Activated naive CD4-positive, alpha-beta T cell treated with anti-CD3 and anti-CD28 coated beads for 36 hours (primary cell): ENCODE measurements around the gene KCTD6. TPM values are rescaled to one million over a fixed set of nuclear protein-coding genes. Genes with fewer than 3 reads are reported as not detected.
"Not testable (repeated sequence)": the region's sequence is repeated elsewhere in the genome, so short reads cannot be mapped to it uniquely, and the experiment has no call there.

ENCODE experiments used
- CTCF ChIA-PET: fragments of 350-600 bp; sonication (Branson Sonifier 250); formaldehyde crosslinking; loops from one replicate; lab custom pipeline; 2021; ENCODE audit warnings: antibody characterized with exemption; lab: Charles Lee
- DNase-seq: peaks from one replicate; pipeline ENCODE4 v3.0.0-alpha.2; 2020
- H3K27ac Mint-ChIP-seq: one replicate; pipeline ENCODE4 v1.8.0; 2021; ENCODE audit warnings: mild to moderate bottlenecking, mixed read lengths
- H3K27me3 Mint-ChIP-seq: one replicate; pipeline ENCODE4 v1.8.0; 2021; ENCODE audit warnings: low read depth, mixed read lengths
- H3K36me3 Mint-ChIP-seq: one replicate; pipeline ENCODE4 v1.8.0; 2021; ENCODE audit warnings: low read depth, mixed read lengths
- H3K4me1 Mint-ChIP-seq: one replicate; pipeline ENCODE4 v1.8.0; 2021; ENCODE audit warnings: low read depth, mixed read lengths
- H3K4me3 Mint-ChIP-seq: one replicate; pipeline ENCODE4 v1.8.0; 2021; ENCODE audit warnings: mild to moderate bottlenecking, moderate library complexity, mixed read lengths
- H3K9me3 Mint-ChIP-seq: one replicate; pipeline ENCODE4 v1.8.0; 2021; ENCODE audit warnings: mixed read lengths
- intact Hi-C: fragments of 100-400 bp; cut with micrococcal nuclease; formaldehyde crosslinking; loops from one replicate; pipeline ENCODE4 v1.15.1; 2023
- total RNA-seq, 2 experiments: library from RNA; stranded (reverse); gene quantifications; one replicate each; pipeline ENCODE4 v1.2.3, GENCODE V29; 2021

KCTD6 gene
- total RNA-seq, 2 experiments from 2014 or later: 8.4 to 9.9 TPM

GRCh38 chr3:58514405-58514804 lies 22.5 kb downstream of the KCTD6 start:
- no peaks in the 10 kb centered on the region for H3K4me1 Mint-ChIP-seq
- CTCF ChIA-PET: no interaction called here
- no peak overlapping the region for H3K4me3 Mint-ChIP-seq
- no peaks in the 10 kb centered on the region for H3K27me3 Mint-ChIP-seq
- no peaks in the 10 kb centered on the region for H3K36me3 Mint-ChIP-seq
- H3K27ac Mint-ChIP-seq: no peak overlapping the region
- no peaks in the 10 kb centered on the region for H3K9me3 Mint-ChIP-seq
- intact Hi-C loops: no loop called here
- DNase-seq: no peak

GRCh38 chr3:58518291-58518789 lies 26.4 kb downstream of the KCTD6 start:
- H3K4me1 Mint-ChIP-seq: no peaks in the 10 kb centered on the region
- no peaks in the 10 kb centered on the region for H3K9me3 Mint-ChIP-seq
- no peak overlapping the region for H3K4me3 Mint-ChIP-seq
- intact Hi-C loops: no loop called here
- H3K27me3 Mint-ChIP-seq: no peaks in the 10 kb centered on the region
- H3K27ac Mint-ChIP-seq: no peak overlapping the region
- H3K36me3 Mint-ChIP-seq: no peaks in the 10 kb centered on the region
- no peak for DNase-seq
- CTCF ChIA-PET: interaction anchor here (2.7 kb wide), 1 partner anchor 14 kb away, joined by 15 read pairs; no protein-coding TSS in a partner anchor

DNA sequence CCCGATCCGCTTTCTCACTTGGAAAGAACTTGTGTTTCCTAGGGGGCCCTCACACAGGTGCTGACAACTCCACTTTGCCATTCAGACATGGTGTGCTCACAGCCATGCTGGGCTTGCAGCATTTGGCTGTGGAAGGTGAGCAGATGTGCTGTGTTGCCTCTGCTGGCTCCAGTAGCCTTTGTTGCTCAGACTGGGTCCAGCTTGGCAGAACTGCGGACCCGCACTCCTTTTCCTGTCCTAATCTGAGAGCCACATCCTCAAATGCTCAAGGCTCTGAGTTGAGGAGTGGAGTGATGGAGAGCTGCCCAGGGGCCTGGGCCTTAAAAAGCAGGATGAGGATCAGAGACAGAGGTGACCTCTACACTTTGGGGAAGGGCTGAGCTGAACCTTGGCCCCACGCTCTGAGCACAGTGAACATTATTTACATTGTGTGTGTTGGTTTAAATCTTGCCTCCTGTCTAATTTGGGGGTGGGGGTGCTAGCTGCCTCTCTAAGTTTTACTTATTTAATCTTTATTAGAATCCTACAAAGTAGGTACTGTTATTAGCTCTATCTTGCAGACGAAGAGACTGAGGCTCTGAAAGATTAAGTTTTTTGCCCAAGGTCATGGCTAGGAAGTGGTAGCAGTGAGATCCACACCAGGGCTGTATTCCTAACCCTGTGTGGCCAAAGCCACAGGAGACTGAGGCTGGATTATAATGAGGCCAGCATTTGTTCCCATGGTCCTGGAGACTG lies 27.9 kb downstream of the KCTD6 start:
- CTCF ChIA-PET: interaction anchor here (1.0 kb wide), 1 partner anchor 27 kb away, joined by 4 read pairs; no protein-coding TSS in a partner anchor
- intact Hi-C loops: no loop called here
- no peaks in the 10 kb centered on the region for H3K27me3 Mint-ChIP-seq
- DNase-seq: no peak
- H3K9me3 Mint-ChIP-seq: no peaks in the 10 kb centered on the region
- no peaks in the 10 kb centered on the region for H3K4me1 Mint-ChIP-seq
- H3K4me3 Mint-ChIP-seq: no peak overlapping the region
- no peak overlapping the region for H3K27ac Mint-ChIP-seq
- H3K36me3 Mint-ChIP-seq: no peaks in the 10 kb centered on the region

- no peaks in the 10 kb centered on the region for H3K27me3 Mint-ChIP-seq
- H3K9me3 Mint-ChIP-seq: no peaks in the 10 kb centered on the region
- H3K4me1 Mint-ChIP-seq: no peaks in the 10 kb centered on the region
- no peak for DNase-seq
- intact Hi-C loops: no loop called here
- H3K36me3 Mint-ChIP-seq: no peaks in the 10 kb centered on the region
- no peak overlapping the region for H3K27ac Mint-ChIP-seq
- CTCF ChIA-PET: interaction anchor here (1.0 kb wide), 1 partner anchor 28 kb away, joined by 4 read pairs; no protein-coding TSS in a partner anchor
- no peak overlapping the region for H3K4me3 Mint-ChIP-seq
Observed at GRCh38 chr3:58520403-58521335, 28.8 kb downstream of the KCTD6 start.

DNA sequence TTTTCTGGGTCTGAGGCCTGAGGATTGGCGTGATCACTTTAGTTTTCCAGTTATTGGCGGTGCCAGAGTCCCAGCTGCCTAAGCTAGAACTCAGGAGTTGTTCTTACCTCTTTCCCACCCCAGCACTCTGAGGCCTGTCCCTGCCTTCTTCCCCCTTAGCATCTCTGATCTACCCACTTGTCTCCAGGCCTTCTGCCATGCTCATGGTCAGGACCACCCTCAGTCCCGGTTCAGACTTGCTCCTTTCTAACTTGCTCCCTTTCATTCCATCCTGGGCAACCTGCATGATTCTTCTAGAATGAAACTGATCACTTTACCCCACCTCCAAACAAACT lies 29.4 kb downstream of the KCTD6 start:
- intact Hi-C loops: no loop called here
- Mint-ChIP-seq H3K4me3 (no peak overlapping the region), H3K4me1 (no peaks in the 10 kb centered on the region), H3K36me3 (no peaks in the 10 kb centered on the region), H3K27me3 (no peaks in the 10 kb centered on the region), H3K27ac (no peak overlapping the region), H3K9me3 (no peaks in the 10 kb centered on the region)
- no peak for DNase-seq
- CTCF ChIA-PET: interaction anchor here (1.1 to 1.3 kb wide), 2 partner anchors 12 to 30 kb away, joined by 3 to 4 read pairs; no protein-coding TSS in a partner anchor

DNA sequence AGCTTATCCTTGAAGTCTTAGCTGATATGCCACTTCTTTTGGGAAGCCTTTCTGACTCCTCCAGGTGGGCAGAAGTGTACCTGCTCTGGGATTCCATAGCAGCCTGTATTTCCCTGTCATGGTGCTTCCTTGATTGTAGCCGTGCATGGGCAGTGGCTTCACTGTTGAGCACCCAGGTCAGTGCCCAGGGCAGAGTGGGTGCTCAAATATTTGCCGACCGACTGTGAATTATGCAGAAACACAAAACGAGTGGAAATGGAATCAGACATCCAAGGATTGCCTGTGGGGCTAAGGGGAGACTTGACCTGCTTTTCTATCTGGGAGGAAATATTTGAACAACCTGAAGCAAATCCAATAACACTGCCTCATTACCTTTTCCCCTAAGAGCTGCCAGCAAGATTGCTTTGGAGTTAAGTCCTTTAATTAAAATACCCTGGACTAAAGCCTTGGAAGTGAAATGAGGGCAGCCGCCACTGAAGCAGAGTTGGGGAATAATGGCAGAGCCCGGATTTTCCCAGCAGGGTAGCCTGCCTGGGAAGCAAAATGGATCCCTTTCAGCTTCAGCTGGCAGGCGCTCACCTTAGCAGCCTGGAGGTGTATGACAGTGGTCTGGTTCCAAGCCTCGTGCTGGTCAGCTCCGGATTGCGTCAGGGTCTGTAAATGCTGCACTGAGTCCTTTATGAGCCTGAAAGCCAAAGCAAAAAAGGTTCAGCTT lies 30.2 kb downstream of the KCTD6 start:
- no peak overlapping the region for H3K4me3 Mint-ChIP-seq
- no peaks in the 10 kb centered on the region for H3K9me3 Mint-ChIP-seq
- H3K4me1 Mint-ChIP-seq: no peaks in the 10 kb centered on the region
- H3K36me3 Mint-ChIP-seq: no peaks in the 10 kb centered on the region
- intact Hi-C loops: no loop called here
- H3K27me3 Mint-ChIP-seq: no peaks in the 10 kb centered on the region
- CTCF ChIA-PET: interaction anchor here (1.1 to 1.3 kb wide), 2 partner anchors 11 to 31 kb away, joined by 3 to 4 read pairs; no protein-coding TSS in a partner anchor
- no peak for DNase-seq
- no peak overlapping the region for H3K27ac Mint-ChIP-seq

- CTCF ChIA-PET: interaction anchor here (1.3 kb wide), 1 partner anchor 32 kb away, joined by 3 read pairs; no protein-coding TSS in a partner anchor
- DNase-seq: no peak
- no peaks in the 10 kb centered on the region for H3K4me1 Mint-ChIP-seq
- H3K27me3 Mint-ChIP-seq: no peaks in the 10 kb centered on the region
- H3K36me3 Mint-ChIP-seq: no peaks in the 10 kb centered on the region
- no peak overlapping the region for H3K4me3 Mint-ChIP-seq
- H3K9me3 Mint-ChIP-seq: no peaks in the 10 kb centered on the region
- intact Hi-C loops: no loop called here
- no peak overlapping the region for H3K27ac Mint-ChIP-seq
Observed at GRCh38 chr3:58522759-58523425, 31.0 kb downstream of the KCTD6 start.

- DNase-seq: no peak
- Mint-ChIP-seq H3K36me3 (no peaks in the 10 kb centered on the region), H3K4me1 (no peaks in the 10 kb centered on the region), H3K27ac (no peak overlapping the region), H3K27me3 (no peaks in the 10 kb centered on the region), H3K4me3 (no peak overlapping the region), H3K9me3 (no peaks in the 10 kb centered on the region)
- CTCF ChIA-PET: interaction anchor here (1.1 kb wide), 1 partner anchor 9 kb away, joined by 3 read pairs; no protein-coding TSS in a partner anchor
- intact Hi-C loops: no loop called here
Observed at GRCh38 chr3:58524326-58524888, 32.5 kb downstream of the KCTD6 start.

DNA sequence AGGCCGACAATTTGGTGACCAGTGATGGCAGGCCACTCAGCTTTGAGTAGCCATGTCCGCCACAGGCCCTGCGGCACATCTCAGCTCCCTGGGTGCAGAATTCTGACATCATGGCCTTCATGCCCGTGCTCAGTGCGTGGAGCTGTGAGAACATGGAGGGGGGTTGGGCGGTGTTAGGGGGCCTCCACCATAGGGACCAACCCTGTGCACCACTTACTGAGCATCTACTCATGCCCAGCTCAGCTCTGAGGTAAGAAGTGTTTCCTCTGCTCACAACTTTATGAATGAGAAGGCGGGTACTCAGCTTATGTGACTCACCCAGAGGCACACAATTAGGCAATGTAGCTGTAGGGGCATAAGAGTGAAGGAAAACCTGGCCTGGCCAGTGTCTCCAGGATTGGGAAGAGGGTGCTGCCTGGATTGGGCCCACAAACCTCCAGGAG lies 34.6 kb downstream of the KCTD6 start:
- intact Hi-C loops: no loop called here
- Mint-ChIP-seq H3K9me3 (no peaks in the 10 kb centered on the region), H3K4me3 (no peak overlapping the region), H3K4me1 (no peaks in the 10 kb centered on the region), H3K27me3 (no peaks in the 10 kb centered on the region), H3K27ac (no peak overlapping the region), H3K36me3 (no peaks in the 10 kb centered on the region)
- DNase-seq: no peak
- CTCF ChIA-PET: interaction anchor here (0.9 to 1.5 kb wide), 3 partner anchors 34 to 111 kb away, joined by 3 to 4 read pairs (median 3); partner anchors contain the start of gene KCTD6

DNA sequence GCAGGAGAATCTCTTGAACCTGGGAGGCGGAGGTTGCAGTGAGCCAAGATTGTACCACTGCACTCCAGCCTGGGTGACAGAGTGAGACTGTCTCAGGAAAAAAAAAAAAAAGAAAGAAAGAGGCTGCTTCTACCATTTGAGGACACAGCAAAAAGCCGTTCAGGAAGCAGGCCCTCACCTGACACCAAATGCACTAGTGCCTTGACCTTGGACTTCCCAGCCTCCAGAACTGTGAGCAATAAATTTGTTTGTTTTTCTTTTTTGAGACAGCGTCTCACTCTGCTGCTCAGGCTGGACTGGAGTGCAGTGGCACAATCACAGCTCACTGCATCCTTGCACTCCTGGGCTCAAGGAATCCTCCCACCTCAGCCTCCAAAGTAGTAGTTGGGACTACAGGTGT lies 35.5 kb downstream of the KCTD6 start:
- CTCF ChIA-PET: interaction anchor here (1.0 to 1.8 kb wide), 2 partner anchors 41 to 112 kb away, joined by 3 to 7 read pairs; no protein-coding TSS in a partner anchor

GRCh38 chr3:58528629-58529028 lies 36.7 kb downstream of the KCTD6 start:
- Mint-ChIP-seq H3K36me3 (no peaks in the 10 kb centered on the region), H3K9me3 (no peaks in the 10 kb centered on the region), H3K4me1 (peaks cover 10% of the 10 kb centered on the region), H3K27ac (no peak overlapping the region), H3K27me3 (no peaks in the 10 kb centered on the region), H3K4me3 (no peak overlapping the region)
- DNase-seq: no peak
- CTCF ChIA-PET: interaction anchor here (1.8 kb wide), 1 partner anchor 40 kb away, joined by 7 read pairs; no protein-coding TSS in a partner anchor
- intact Hi-C loops: no loop called here

More for the DNA sequence above, 35.5 kb downstream of the KCTD6 start:
- intact Hi-C loops, H3K27ac Mint-ChIP-seq, H3K27me3 Mint-ChIP-seq, H3K9me3 Mint-ChIP-seq, H3K36me3 Mint-ChIP-seq, H3K4me1 Mint-ChIP-seq, H3K4me3 Mint-ChIP-seq, DNase-seq: not testable (repeated sequence)
